ENCODE measurements around the gene ATXN10. TPM values are rescaled to one million over a fixed set of nuclear protein-coding genes. Genes with fewer than 3 reads are reported as not detected.

ATXN10 gene
- total and polyA plus RNA-seq, 10 of the 15 experiments (the other 5 are each of a cell fraction or from before 2014, with no cell fraction given): 29.2 to 249 (median 146) TPM

DNA sequence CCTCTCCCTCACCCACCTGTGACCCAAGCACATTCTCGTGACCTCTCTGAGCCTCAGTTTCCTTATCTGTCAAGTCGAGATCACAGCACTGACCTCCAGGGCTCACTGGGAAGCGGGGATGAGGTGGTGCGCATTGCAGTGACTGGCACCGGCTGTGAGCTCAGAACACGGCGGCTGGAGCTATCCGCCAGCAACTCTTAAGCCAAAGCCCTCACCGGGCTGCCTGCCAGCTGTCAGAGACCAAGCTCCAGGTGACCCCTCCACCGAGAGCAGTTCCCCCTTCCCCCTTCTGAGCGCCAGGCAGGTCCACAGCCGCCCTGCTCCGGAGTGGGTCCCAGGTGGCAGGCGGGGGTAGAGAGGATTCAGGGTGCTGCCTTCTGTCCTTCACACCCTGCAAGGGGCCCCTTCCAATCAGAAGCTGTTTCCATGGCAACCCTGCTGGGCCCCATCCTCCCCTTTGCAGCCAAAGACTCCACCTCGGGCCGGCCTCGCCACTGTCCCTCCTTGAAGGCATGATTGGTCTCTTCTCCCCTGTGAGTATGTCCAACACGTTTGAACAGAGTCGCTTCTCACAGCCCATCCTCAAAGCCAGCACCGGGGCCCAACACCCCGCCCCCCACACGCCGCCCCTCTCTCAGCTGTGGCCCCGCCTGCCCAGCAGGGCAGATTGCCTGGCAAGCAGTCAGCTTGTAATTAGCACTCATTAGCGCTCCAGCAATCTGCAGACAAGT is 206.6 kb downstream of the ATXN10 start:
- Histone ChIP-seq H3K4me1 (ENCODE audit: control insufficient read depth, insufficient read depth, low read length) (no peaks in the 10 kb centered on the region), H3K27ac (ENCODE audit: control insufficient read depth, insufficient read depth) (no peak overlapping the region), H3K79me2 (ENCODE audit: control insufficient read depth, insufficient read depth, low read length) (no peaks in the 10 kb centered on the region), H3K9ac (ENCODE audit: control insufficient read depth, insufficient read depth, low read length) (no peak overlapping the region), H3K27me3 (replicated peaks in 1 of 2; ENCODE audit: control insufficient read depth in 2 of 2, insufficient read depth in 2 of 2, low read length in 1 of 2) (peaks cover 0 to 2% of the 10 kb centered on the region in 2 experiments; a peak in 3 of 4 replicates), H4K20me1 (ENCODE audit: control insufficient read depth, insufficient read depth) (no peaks in the 10 kb centered on the region), H3K36me3 (ENCODE audit: control insufficient read depth in 2 of 2, insufficient read depth in 2 of 2, low read length in 1 of 2) (no peaks in the 10 kb centered on the region), H3K4me2 (ENCODE audit: control insufficient read depth, insufficient read depth) (no peak overlapping the region), H3K4me3 (no peak overlapping the region), H2AFZ (ENCODE audit: control insufficient read depth, low read depth, low read length) (no peak overlapping the region), H3K9me3 (replicated peaks; ENCODE audit: control insufficient read depth, insufficient read depth, low read length) (no peaks in the 10 kb centered on the region)
- FAIRE-seq (no peak), ATAC-seq (no peak), DNase-seq (ENCODE audit: low read depth, low spot score) (no peak)
- ChIA-PET SMC1A (ENCODE audit: uncharacterized antibody, unreplicated experiment) (no interaction called here), RAD21 (ENCODE audit: unreplicated experiment) (no interaction called here), POLR2A (no interaction called here), CTCF (no interaction called here)
- in situ Hi-C loops (cut with MboI) (no loop called here), intact Hi-C loops (cut with micrococcal nuclease; ENCODE audit: unreplicated experiment) (no loop called here)
- BruUV-seq (replicated peaks): no TSS peak
- WGBS (ENCODE audit: insufficient coverage, insufficient replicate concordance, low lambda C conversion rate, missing lambda C conversion rate): 44% methylated on average over 25 of the region's 25 CpGs
- TF ChIP-seq FOXK2 (IDR thresholded peaks at IDR 0.05) (no peak), BRCA1 (IDR thresholded peaks at IDR 0.05; ENCODE audit: low read depth, low read length) (no peak), CBX5 (IDR thresholded peaks at IDR 0.05; ENCODE audit: low read depth) (no peak), ZNF217 (IDR thresholded peaks at IDR 0.05) (no peak), ZBTB40 (IDR thresholded peaks at IDR 0.05; ENCODE audit: borderline replicate concordance) (no peak), ESRRA (IDR thresholded peaks at IDR 0.05; ENCODE audit: low read length) (no peak), RCOR1 (conservative IDR thresholded peaks at IDR 0.05; ENCODE audit: low read depth, low read length) (no peak), LARP7 (IDR thresholded peaks at IDR 0.05) (no peak), CBX3 (IDR thresholded peaks at IDR 0.05; ENCODE audit: borderline replicate concordance, low read depth) (no peak), STAT1 (conservative IDR thresholded peaks at IDR 0.05) (no peak), ETV6 (conservative IDR thresholded peaks at IDR 0.05 in 1 of 2, IDR thresholded peaks at IDR 0.05 in 1 of 2; ENCODE audit: borderline replicate concordance in 1 of 2, low read depth in 1 of 2) (no peak), NR2F1 (conservative IDR thresholded peaks at IDR 0.05) (no peak)
- TF ChIP-seq, protein P1, sequence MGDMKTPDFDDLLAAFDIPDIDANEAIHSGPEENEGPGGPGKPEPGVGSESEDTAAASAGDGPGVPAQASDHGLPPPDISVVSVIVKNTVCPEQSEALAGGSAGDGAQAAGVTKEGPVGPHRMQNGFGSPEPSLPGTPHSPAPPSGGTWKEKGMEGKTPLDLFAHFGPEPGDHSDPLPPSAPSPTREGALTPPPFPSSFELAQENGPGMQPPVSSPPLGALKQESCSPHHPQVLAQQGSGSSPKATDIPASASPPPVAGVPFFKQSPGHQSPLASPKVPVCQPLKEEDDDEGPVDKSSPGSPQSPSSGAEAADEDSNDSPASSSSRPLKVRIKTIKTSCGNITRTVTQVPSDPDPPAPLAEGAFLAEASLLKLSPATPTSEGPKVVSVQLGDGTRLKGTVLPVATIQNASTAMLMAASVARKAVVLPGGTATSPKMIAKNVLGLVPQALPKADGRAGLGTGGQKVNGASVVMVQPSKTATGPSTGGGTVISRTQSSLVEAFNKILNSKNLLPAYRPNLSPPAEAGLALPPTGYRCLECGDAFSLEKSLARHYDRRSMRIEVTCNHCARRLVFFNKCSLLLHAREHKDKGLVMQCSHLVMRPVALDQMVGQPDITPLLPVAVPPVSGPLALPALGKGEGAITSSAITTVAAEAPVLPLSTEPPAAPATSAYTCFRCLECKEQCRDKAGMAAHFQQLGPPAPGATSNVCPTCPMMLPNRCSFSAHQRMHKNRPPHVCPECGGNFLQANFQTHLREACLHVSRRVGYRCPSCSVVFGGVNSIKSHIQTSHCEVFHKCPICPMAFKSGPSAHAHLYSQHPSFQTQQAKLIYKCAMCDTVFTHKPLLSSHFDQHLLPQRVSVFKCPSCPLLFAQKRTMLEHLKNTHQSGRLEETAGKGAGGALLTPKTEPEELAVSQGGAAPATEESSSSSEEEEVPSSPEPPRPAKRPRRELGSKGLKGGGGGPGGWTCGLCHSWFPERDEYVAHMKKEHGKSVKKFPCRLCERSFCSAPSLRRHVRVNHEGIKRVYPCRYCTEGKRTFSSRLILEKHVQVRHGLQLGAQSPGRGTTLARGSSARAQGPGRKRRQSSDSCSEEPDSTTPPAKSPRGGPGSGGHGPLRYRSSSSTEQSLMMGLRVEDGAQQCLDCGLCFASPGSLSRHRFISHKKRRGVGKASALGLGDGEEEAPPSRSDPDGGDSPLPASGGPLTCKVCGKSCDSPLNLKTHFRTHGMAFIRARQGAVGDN (IDR thresholded peaks at IDR 0.05): no peak
- TF ChIP-seq, protein P2, sequence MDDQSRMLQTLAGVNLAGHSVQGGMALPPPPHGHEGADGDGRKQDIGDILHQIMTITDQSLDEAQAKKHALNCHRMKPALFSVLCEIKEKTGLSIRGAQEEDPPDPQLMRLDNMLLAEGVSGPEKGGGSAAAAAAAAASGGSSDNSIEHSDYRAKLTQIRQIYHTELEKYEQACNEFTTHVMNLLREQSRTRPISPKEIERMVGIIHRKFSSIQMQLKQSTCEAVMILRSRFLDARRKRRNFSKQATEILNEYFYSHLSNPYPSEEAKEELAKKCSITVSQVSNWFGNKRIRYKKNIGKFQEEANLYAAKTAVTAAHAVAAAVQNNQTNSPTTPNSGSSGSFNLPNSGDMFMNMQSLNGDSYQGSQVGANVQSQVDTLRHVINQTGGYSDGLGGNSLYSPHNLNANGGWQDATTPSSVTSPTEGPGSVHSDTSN (IDR thresholded peaks at IDR 0.05; ENCODE audit: insufficient replicate concordance, low read depth, low read length): no peak

All from GM12878 (cell line).